ENCODE data around the gene SLCO1A2. TPM values are rescaled to one million over a fixed set of nuclear protein-coding genes. Genes with fewer than 3 reads are reported as not detected.

The SLCO1A2 gene
- total and polyA plus RNA-seq, 2 of the 4 experiments (the other 2 are of a cell fraction), result not detected

- H2BK20ac ChIP-seq (ENCODE audit: low read depth, low read length), result no peak overlapping the region
- no peak overlapping the region for H3K9ac ChIP-seq (ENCODE audit: low read depth, low read length)
- no peaks in the 10 kb centered on the region for H3K79me1 ChIP-seq (ENCODE audit: low read depth in 1 of 2, low read length in 2 of 2)
- H3K9me1 ChIP-seq (ENCODE audit: insufficient read depth, low read length), result no peaks in the 10 kb centered on the region
- no peaks in the 10 kb centered on the region for H3K27me3 ChIP-seq (ENCODE audit: control insufficient read depth, insufficient read depth, low read length)
- H3K4me3 ChIP-seq (ENCODE audit: insufficient read depth, low read depth, low read length), result no peak overlapping the region
- no peak overlapping the region for H3K18ac ChIP-seq (ENCODE audit: low read depth, low read length)
- H2AK9ac ChIP-seq (replicated peaks; ENCODE audit: low read depth, low read length, poor library complexity), result no peak overlapping the region
- intact Hi-C loops (cut with micrococcal nuclease) (loop anchor here (5.0 kb wide), 1 partner anchor 204 kb away; no protein-coding TSS in a partner anchor), dilution Hi-C loops (cut with HindIII; ENCODE audit: low sequenced_read_pairs, unreplicated experiment) (no loop called here), in situ Hi-C loops (cut with MboI; ENCODE audit: low sequenced_read_pairs) (no loop called here)
- no peak overlapping the region for H3K4me2 ChIP-seq (ENCODE audit: low read depth, low read length)
- ChIA-PET CTCF (interaction anchor here (0.6 kb wide), 1 partner anchor 65 kb away, joined by 3 read pairs; no protein-coding TSS in a partner anchor), POLR2A (ENCODE audit: unreplicated experiment) (no interaction called here)
- H3K14ac ChIP-seq (replicated peaks; ENCODE audit: low read depth, low read length), result no peak overlapping the region
- H3K27ac ChIP-seq (ENCODE audit: insufficient read depth, low read length), result no peak overlapping the region
- no peak overlapping the region for H3K23ac ChIP-seq (ENCODE audit: low read depth, low read length)
- no peaks in the 10 kb centered on the region for H3K4me1 ChIP-seq (ENCODE audit: control insufficient read depth, insufficient read depth, low read length)
- no peak overlapping the region for H2BK5ac ChIP-seq (ENCODE audit: low read depth, low read length, poor library complexity, severe bottlenecking)
- no peak overlapping the region for H2BK15ac ChIP-seq (ENCODE audit: low read depth, low read length)
- no TSS peak for BruUV-seq (replicated peaks)
- no peak overlapping the region for H4K5ac ChIP-seq (ENCODE audit: low read depth, low read length)
- no peak overlapping the region for H3K56ac ChIP-seq (ENCODE audit: extremely low read depth, insufficient read depth, low read length)
- no peak overlapping the region for H3K4ac ChIP-seq (ENCODE audit: low read depth, low read length)
- no CpG with 5 or more reads among the region's 1 CpG for WGBS, 2 experiments (ENCODE audit: extremely low coverage in 2 of 2, insufficient read length in 1 of 2)
- no peak overlapping the region for H4K91ac ChIP-seq (ENCODE audit: insufficient read depth, low read depth, low read length)
- H3K9me3 ChIP-seq (ENCODE audit: control insufficient read depth, insufficient read depth, low read length), result no peaks in the 10 kb centered on the region
- no peaks in the 10 kb centered on the region for H3K36me3 ChIP-seq (ENCODE audit: control insufficient read depth, insufficient read depth, low read length)
- no peak overlapping the region for H2AFZ ChIP-seq (replicated peaks; ENCODE audit: low read length, poor library complexity)
- DNase-seq, result no peak
- no peak for ATAC-seq (ENCODE audit: low read depth)
- no peak overlapping the region for H2BK120ac ChIP-seq (ENCODE audit: low read depth, low read length)
- H4K20me1 ChIP-seq (ENCODE audit: insufficient read depth, low read length), result no peaks in the 10 kb centered on the region
- no peak overlapping the region for H2AK5ac ChIP-seq (ENCODE audit: low read depth, low read length)
- no peak overlapping the region for H4K8ac ChIP-seq (ENCODE audit: low read depth in 2 of 2, low read length in 2 of 2)
- TF ChIP-seq, protein P1, sequence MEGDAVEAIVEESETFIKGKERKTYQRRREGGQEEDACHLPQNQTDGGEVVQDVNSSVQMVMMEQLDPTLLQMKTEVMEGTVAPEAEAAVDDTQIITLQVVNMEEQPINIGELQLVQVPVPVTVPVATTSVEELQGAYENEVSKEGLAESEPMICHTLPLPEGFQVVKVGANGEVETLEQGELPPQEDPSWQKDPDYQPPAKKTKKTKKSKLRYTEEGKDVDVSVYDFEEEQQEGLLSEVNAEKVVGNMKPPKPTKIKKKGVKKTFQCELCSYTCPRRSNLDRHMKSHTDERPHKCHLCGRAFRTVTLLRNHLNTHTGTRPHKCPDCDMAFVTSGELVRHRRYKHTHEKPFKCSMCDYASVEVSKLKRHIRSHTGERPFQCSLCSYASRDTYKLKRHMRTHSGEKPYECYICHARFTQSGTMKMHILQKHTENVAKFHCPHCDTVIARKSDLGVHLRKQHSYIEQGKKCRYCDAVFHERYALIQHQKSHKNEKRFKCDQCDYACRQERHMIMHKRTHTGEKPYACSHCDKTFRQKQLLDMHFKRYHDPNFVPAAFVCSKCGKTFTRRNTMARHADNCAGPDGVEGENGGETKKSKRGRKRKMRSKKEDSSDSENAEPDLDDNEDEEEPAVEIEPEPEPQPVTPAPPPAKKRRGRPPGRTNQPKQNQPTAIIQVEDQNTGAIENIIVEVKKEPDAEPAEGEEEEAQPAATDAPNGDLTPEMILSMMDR (conservative IDR thresholded peaks at IDR 0.05; ENCODE audit: low read depth, low read length), result 0 out of 2 replicates have a peak, but pooled peaks have one; percentile 14
- TF ChIP-seq SMC3 (IDR thresholded peaks at IDR 0.05; ENCODE audit: low read depth, low read length), result no peak
Measured at GRCh38 chr12:21248679-21249078, 86.0 kb downstream of the SLCO1A2 start.
